Esophagus squamous epithelium (tissue), 5 donors: Measurements from ENCODE around the gene ZNF609. TPM values are rescaled to one million over a fixed set of nuclear protein-coding genes. Genes with fewer than 3 reads are reported as not detected.

Source experiments
- DNase-seq: peaks from one replicate; lab custom pipeline; 2025; lab: John Stamatoyannopoulos, UW
- H3K27ac ChIP-seq, 4 donors: fragments of 200-600 bp; sonication (generic); one replicate each; pipeline ENCODE4 v1.5.1; 2016 to 2019; ENCODE audit warnings: mild to moderate bottlenecking in 1 of 4
- H3K27me3 ChIP-seq, 4 donors: fragments of 200-600 bp; sonication (generic); 1 replicate in 3 of 4; 2 replicates in 1 of 4; pipeline versions ENCODE4 v1.5.1 to v1.6.0; 2017 to 2021; ENCODE audit warnings: antibody characterized with exemption in 1 of 4
- H3K36me3 ChIP-seq, 3 donors: fragments of 200-600 bp; sonication (generic); one replicate each; pipeline ENCODE4 v1.5.1; 2016 to 2019
- H3K4me1 ChIP-seq, 3 donors: fragments of 200-600 bp; sonication (generic); one replicate each; pipeline ENCODE4 v1.5.1; 2017 to 2019
- H3K4me3 ChIP-seq, 4 donors: fragments of 200-600 bp; sonication (generic); 1 replicate in 3 of 4; 2 replicates in 1 of 4; pipeline ENCODE4 v1.5.1; 2016 to 2019; ENCODE audit warnings: mild to moderate bottlenecking in 2 of 4, moderate library complexity in 1 of 4
- H3K9me3 ChIP-seq, 3 donors: fragments of 200-600 bp; sonication (generic); one replicate each; pipeline ENCODE4 v1.5.1; 2016 to 2019
- CTCF ChIP-seq, 6 experiments: fragments of 450-650 bp in 4 of 6; fragments of 200-600 bp in 2 of 6; sonication (generic) in 2 of 6; IDR thresholded peaks; one replicate each; pipeline ENCODE4 v1.5.1; 2016 to 2019; ENCODE audit warnings: antibody characterized with exemption in 6 of 6, mild to moderate bottlenecking in 4 of 6, moderate library complexity in 4 of 6
- POLR2A ChIP-seq, 4 donors: fragments of 450-650 bp; IDR thresholded peaks; one replicate each; pipeline ENCODE4 v1.6.1; 2017; ENCODE audit warnings: antibody characterized with exemption in 4 of 4, mild to moderate bottlenecking in 4 of 4, moderate library complexity in 3 of 4
- WGBS, 2 donors: methylation state at CpG; one replicate each; pipeline ENCODE4 v1.1.5; 2018; 5-methylcytosine and 5-hydroxymethylcytosine counted together
- intact Hi-C: fragments of 100-400 bp; cut with DNase I; formaldehyde crosslinking; loops from one replicate; pipeline ENCODE4 v1.15.0; 2022
- total RNA-seq, 4 donors: library from RNA; depleted of rRNA; stranded (reverse); fragments of >200 nt; gene quantifications; one replicate each; pipeline ENCODE4 v1.1.0, GENCODE V29; 2016
- donor health status: DM: yes; HTN: yes; CAD: no.

ZNF609 gene
- total RNA-seq, 4 donors from 2014 or later, result 10.2 to 25.2 (median 13.8) TPM

- Histone ChIP-seq H3K27ac (no peak overlapping the region), H3K9me3 (no peaks in the 10 kb centered on the region), H3K27me3 (no peaks in the 10 kb centered on the region), H3K4me3 (no peak overlapping the region), H3K36me3 (peaks cover 0 to 13% (median 0%) of the 10 kb centered on the region in 3 donors), H3K4me1 (peaks cover 0 to 13% (median 0%) of the 10 kb centered on the region in 3 donors)
- no peak for DNase-seq
- intact Hi-C loops, result no loop called here
- 81 to 100% methylated on average over 1 of the region's 1 CpG for WGBS, 2 donors
- no peak for TF ChIP-seq POLR2A (IDR thresholded peaks at IDR 0.05)
- TF ChIP-seq CTCF (IDR thresholded peaks at IDR 0.05), result no peak
Observed at GRCh38 chr15:64476550-64476949, 16.2 kb downstream of the ZNF609 start.

GRCh38 chr15:64478863-64479262 is 18.5 kb downstream of the ZNF609 start:
- intact Hi-C loops, result no loop called here
- Histone ChIP-seq H3K4me1 (peaks cover 0 to 13% (median 0%) of the 10 kb centered on the region in 3 donors), H3K9me3 (no peaks in the 10 kb centered on the region), H3K4me3 (no peak overlapping the region), H3K36me3 (peaks cover 0 to 7% (median 0%) of the 10 kb centered on the region in 3 donors), H3K27me3 (no peaks in the 10 kb centered on the region), H3K27ac (no peak overlapping the region)
- TF ChIP-seq CTCF (IDR thresholded peaks at IDR 0.05) (no peak), POLR2A (IDR thresholded peaks at IDR 0.05) (no peak)
- DNase-seq, result no peak
- 0 to 33% methylated on average over 1 of the region's 1 CpG for WGBS, 2 donors

GRCh38 chr15:64480891-64481290 is 20.5 kb downstream of the ZNF609 start:
- no peak overlapping the region for H3K27ac ChIP-seq
- no peak for DNase-seq
- TF ChIP-seq CTCF (IDR thresholded peaks at IDR 0.05) (no peak), POLR2A (IDR thresholded peaks at IDR 0.05) (no peak)
- H3K4me1 ChIP-seq, result peaks cover 0 to 13% (median 0%) of the 10 kb centered on the region in 3 donors
- no peak overlapping the region for H3K4me3 ChIP-seq
- peaks cover 0 to under 1% (median 0%) of the 10 kb centered on the region in 3 donors for H3K36me3 ChIP-seq
- no peaks in the 10 kb centered on the region for H3K27me3 ChIP-seq
- intact Hi-C loops, result no loop called here
- 63 to 72% methylated on average over 4 of the region's 4 CpGs for WGBS, 2 donors
- no peaks in the 10 kb centered on the region for H3K9me3 ChIP-seq

GRCh38 chr15:64483749-64484148 is 23.4 kb downstream of the ZNF609 start:
- Histone ChIP-seq H3K4me1 (peaks cover 0 to 2% (median 0%) of the 10 kb centered on the region in 3 donors), H3K9me3 (no peaks in the 10 kb centered on the region), H3K27me3 (no peaks in the 10 kb centered on the region), H3K36me3 (no peaks in the 10 kb centered on the region), H3K27ac (no peak overlapping the region), H3K4me3 (no peak overlapping the region)
- no peak for DNase-seq
- intact Hi-C loops, result no loop called here
- no peak for TF ChIP-seq POLR2A (IDR thresholded peaks at IDR 0.05)
- TF ChIP-seq CTCF (IDR thresholded peaks at IDR 0.05), result no peak

GRCh38 chr15:64485796-64486195 is 25.4 kb downstream of the ZNF609 start:
- intact Hi-C loops, result no loop called here
- no peaks in the 10 kb centered on the region for H3K27me3 ChIP-seq
- no peaks in the 10 kb centered on the region for H3K4me1 ChIP-seq
- no peak for DNase-seq
- H3K36me3 ChIP-seq, result peaks cover 0 to 6% (median 0%) of the 10 kb centered on the region in 3 donors
- no peak for TF ChIP-seq CTCF (IDR thresholded peaks at IDR 0.05)
- TF ChIP-seq POLR2A (IDR thresholded peaks at IDR 0.05), result no peak
- no peak overlapping the region for H3K27ac ChIP-seq
- H3K9me3 ChIP-seq, result no peaks in the 10 kb centered on the region
- no peak overlapping the region for H3K4me3 ChIP-seq
